Activated CD8-positive, alpha-beta memory T cell treated with anti-CD3 and anti-CD28 coated beads for 36 hours (primary cell): Measurements from ENCODE around the gene MCRIP2. TPM values are rescaled to one million over a fixed set of nuclear protein-coding genes. Genes with fewer than 3 reads are reported as not detected.

Experiments used
- CTCF ChIA-PET: fragments of 350-600 bp; sonication (Branson Sonifier 250); formaldehyde crosslinking; loops from one replicate; lab custom pipeline; 2021; ENCODE audit warnings: antibody characterized with exemption; lab: Charles Lee
- POLR2A ChIA-PET: fragments of 350-600 bp; sonication (Branson Sonifier 250); formaldehyde crosslinking; loops from one replicate; lab custom pipeline; 2021; ENCODE audit warnings: antibody characterized with exemption; lab: Charles Lee
- total RNA-seq, 2 experiments: library from RNA; stranded (reverse); gene quantifications; one replicate each; pipeline ENCODE4 v1.2.3, GENCODE V29; 2021

The MCRIP2 gene
- total RNA-seq, 2 experiments from 2014 or later = 63.5 to 73.0 TPM

DNA sequence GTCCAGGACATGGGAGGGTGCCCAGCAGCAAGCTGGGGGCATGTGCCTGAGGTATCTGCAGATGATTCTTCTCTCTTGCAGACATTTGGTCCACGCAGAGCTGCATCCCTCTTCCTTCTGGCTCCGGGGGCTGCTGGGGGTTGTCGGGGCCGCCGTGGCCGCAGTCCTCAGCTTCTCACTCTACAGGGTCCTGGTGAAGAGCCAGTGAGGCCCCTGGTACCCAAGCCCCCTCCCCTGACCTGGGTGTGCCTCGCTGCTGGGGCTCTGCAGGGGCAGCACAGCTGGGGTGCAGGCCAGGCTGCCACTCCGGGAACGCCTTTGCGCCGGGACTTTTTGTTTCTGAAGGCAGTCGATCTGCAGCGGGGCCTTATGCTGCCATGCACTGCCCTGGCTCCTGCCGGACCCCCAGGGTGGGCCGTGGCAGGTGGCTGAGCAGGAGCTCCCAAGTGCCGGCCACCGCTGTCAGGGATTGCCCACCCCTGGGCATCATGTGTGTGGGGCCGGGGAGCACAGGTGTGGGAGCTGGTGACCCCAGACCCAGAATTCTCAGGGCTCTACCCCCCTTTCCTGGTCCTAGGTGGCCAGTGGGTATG is 31.9 kb downstream of the MCRIP2 start:
- CTCF ChIA-PET = interaction anchor here (1.1 kb wide), 1 partner anchor 11 kb away, joined by 3 read pairs; no protein-coding TSS in a partner anchor
- POLR2A ChIA-PET = no interaction called here

DNA sequence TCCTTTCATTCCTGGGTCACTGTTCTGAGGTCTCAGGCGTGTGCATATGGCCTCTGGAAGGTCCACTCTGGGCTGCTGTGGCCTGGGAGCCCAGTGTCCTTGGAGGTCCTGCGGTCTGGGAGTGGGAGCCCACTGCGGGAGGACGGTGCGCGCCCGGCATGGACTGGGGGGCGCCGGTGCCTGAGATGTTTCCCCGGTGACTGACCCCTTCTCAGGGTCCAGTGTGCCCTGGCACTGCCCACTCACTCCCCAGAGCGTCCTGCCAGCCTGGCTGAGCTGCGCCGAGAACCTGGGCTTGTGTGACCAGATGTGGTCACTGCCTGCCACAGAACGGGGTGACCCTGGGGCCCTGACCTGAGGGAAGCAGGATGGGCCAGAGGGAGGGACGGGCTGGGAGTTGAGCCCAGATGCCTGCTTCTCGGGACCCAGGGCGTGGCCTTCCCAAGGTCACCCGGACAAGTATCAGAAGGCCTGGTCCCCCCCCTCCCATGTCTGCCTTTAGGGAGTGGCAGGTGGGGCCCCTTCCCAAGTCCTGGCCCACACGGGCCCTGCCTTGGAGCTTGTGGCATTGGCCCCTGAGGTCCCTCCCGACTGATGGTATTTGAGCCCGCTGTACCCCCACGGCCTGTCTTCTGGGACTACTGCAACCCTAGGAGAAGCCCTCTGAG is 32.7 kb downstream of the MCRIP2 start:
- ChIA-PET CTCF (interaction anchor here (1.1 kb wide), 1 partner anchor 12 kb away, joined by 3 read pairs; no protein-coding TSS in a partner anchor), POLR2A (no interaction called here)

DNA sequence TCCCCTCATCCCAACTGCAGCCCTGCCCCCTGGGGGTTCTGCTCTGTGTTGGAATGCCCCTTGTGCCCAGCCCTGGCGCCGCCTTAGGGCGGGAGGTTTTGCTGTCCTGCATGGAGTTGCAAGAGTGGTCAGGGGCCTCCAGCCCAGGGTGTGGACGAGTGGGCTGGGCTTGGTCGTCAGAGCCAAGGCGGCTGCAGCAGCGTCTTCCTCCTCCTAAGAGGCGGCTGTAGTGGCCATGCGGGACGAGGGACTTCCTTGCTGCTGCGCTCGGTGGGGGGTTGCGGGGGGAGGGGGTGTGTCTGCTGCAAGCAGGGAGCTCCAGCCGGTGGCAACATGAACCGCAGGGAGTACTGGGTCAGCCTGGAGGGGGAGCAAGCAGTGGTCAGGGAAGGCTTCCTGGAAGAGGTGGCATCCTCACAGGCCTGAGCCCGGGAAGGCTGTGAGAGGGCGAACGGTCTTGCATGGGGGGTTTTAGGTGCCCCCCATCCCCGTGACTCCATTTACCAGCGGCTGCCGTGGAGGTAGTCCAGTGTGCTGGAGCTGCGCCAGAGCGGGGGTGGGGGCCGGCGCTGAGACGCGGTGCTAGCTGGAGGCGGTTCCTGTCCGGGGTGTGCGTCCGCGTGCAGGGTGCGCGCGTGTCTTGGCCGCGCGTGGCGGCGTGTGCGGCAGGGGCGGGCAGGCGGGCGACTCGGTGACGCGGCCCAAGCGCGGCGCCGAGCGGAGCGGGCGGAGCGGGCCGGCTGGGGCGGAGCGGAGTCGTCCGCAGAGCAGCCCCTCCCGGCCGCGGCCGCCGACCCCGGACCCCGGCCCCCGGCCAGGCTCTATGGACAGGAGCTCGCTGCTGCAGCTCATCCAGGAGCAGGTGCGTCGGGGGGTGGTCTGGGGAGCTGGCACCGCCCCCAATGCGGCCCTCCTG is 33.6 kb downstream of the MCRIP2 start, which contains the start of gene RHBDL1:
Gene RHBDL1 (plus strand): TSS at position 704 of the 916 bp plus-strand sequence. CDS start 120 bp downstream, at position 824.
- POLR2A ChIA-PET = interaction anchor here (1.1 to 2.1 kb wide), 3 partner anchors 7 to 39 kb away, joined by 3 to 5 read pairs (median 4); partner anchors contain the start of genes METTL26, RHOT2 and WDR90
- CTCF ChIA-PET = interaction anchor here (0.8 to 6.1 kb wide), 3 partner anchors 7 to 46 kb away, joined by 3 to 25 read pairs (median 3); partner anchors contain the start of genes ANTKMT and RHOT2

DNA sequence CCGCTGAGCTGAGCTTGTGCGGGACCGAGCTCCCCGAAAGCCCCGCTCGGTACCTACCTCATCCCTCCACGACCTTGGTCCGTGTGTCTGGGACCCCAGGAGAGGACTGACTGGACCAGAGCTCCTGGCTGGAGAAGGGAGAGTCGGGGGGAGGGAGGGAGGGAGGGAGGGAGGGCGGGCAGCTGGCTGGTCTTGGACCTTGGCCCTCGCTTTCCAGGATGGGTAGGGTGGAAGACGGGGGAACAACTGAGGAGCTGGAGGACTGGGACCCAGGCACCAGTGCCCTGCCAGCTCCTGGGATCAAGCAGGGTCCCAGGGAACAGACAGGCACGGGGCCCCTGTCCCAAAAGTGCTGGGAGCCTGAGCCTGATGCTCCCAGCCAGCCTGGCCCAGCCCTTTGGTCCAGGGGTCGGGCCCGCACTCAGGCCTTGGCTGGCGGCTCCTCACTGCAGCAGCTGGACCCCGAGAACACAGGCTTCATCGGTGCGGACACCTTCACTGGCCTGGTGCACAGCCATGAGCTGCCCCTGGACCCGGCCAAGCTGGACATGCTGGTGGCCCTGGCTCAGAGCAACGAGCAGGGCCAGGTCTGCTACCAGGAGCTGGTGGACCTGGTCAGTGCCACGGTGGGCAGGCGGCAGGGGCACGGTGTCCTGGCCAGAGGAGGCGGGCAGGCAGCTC is 34.4 kb downstream of the MCRIP2 start:
- ChIA-PET POLR2A (interaction anchor here (0.6 to 2.1 kb wide), 4 partner anchors 8 to 300 kb away, joined by 3 to 5 read pairs (median 4); partner anchors contain the start of genes METTL26, RHOT2 and WDR90), CTCF (interaction anchor here (0.5 to 6.1 kb wide), 4 partner anchors 8 to 131 kb away, joined by 3 to 25 read pairs (median 4); partner anchors contain the start of genes ANTKMT and RHOT2)

DNA sequence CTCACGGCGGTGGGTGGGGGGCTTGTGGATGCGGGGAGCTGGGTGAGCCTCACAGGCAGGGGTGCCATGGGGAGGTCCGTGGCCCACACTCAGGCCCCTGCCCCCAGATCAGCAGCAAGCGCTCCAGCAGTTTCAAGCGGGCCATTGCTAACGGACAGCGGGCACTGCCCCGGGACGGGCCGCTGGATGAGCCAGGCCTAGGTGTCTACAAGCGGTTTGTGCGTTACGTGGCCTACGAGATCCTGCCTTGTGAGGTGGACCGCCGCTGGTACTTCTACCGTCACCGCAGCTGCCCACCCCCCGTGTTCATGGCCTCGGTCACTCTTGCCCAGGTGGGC is 34.9 kb downstream of the MCRIP2 start:
- CTCF ChIA-PET = interaction anchor here (0.5 to 6.1 kb wide), 2 partner anchors 9 to 131 kb away, joined by 4 to 25 read pairs; partner anchors contain the start of gene RHOT2
- POLR2A ChIA-PET = interaction anchor here (0.6 to 2.1 kb wide), 2 partner anchors 8 to 301 kb away, joined by 3 to 5 read pairs; partner anchors contain the start of gene RHOT2

DNA sequence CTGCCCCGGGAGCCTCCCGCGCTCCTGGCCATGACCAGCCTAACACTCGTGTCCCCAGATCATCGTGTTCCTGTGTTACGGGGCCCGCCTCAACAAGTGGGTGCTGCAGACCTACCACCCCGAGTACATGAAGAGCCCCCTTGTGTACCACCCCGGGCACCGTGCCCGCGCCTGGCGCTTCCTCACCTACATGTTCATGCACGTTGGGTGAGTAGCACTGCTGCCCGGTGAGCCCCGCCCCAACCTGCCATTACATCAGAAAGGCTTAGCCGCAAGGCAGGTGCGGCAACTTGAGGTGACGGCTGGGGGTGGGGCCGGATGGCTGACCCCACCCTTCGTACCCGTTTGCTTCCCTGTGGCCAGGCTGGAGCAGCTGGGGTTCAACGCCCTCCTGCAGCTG is 35.3 kb downstream of the MCRIP2 start:
- POLR2A ChIA-PET = interaction anchor here (0.6 to 2.1 kb wide), 2 partner anchors 9 to 301 kb away, joined by 3 to 5 read pairs; partner anchors contain the start of gene RHOT2
- CTCF ChIA-PET = interaction anchor here (0.5 to 6.1 kb wide), 2 partner anchors 9 to 130 kb away, joined by 4 to 25 read pairs; partner anchors contain the start of gene RHOT2

DNA sequence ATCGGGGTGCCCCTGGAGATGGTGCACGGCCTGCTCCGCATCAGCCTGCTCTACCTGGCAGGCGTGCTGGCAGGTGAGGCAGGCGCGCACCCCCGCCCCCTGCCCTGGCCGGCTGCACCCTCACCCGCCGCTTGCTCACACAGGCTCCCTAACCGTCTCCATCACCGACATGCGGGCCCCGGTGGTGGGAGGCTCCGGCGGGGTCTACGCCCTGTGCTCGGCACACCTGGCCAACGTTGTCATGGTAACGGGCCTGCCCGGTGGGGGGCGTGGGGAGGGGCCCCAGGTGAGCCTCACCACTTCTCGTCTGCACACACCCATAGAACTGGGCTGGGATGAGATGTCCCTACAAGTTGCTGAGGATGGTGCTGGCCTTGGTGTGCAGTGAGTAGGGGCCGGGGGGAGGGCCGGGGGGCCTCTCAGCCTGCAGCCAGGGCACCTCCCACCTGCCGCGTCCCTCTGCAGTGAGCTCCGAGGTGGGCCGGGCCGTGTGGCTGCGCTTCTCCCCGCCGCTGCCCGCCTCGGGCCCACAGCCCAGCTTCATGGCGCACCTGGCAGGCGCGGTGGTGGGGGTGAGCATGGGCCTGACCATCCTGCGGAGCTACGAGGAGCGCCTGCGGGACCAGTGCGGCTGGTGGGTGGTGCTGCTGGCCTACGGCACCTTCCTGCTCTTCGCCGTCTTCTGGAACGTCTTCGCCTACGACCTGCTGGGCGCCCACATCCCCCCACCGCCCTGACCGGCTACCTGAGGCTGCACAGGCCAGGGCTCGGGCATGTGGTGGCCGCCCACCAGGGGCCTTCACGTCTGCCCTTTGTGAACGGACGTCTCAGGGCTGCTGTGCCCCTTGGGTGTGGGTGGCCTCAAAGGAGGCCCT is 35.9 kb downstream of the MCRIP2 start:
- CTCF ChIA-PET = interaction anchor here (6.1 kb wide), 1 partner anchor 10 kb away, joined by 25 read pairs; the partner anchor contains the start of gene RHOT2
- POLR2A ChIA-PET = interaction anchor here (2.1 kb wide), 1 partner anchor 9 kb away, joined by 5 read pairs; the partner anchor contains the start of gene RHOT2

DNA sequence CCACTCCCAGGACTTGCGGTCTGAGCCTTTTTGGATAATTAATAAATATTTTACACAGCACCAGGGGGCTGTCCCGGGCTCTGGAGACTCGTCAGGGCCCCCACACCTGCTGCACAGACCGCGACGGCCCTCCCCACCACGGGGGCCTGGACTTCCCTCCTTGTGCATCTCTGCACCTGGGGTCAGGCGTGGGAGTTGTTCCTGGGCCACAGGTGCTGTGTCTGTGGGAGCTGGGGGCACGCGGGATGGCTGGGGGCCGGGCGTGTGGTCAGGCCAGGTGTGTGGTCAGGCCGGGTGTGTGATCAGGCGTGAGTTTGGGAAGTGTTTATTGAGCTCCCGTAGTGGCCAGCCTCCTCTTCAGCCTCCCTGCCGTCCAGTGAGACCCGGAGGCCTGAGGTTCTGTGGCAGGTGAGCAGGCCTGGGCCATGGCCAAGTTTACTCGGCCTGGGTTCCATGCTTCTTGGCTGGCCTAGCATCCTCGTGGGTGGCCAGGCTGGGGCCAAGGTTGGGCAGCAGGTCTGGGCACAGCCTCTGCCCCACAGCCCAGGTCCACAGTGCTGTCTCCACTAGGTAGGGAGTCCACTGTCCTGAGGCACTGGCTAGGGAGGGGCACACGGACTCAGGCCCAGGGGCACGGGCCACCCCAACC is 36.7 kb downstream of the MCRIP2 start:
- ChIA-PET POLR2A (interaction anchor here (1.0 to 1.2 kb wide), 2 partner anchors 42 to 43 kb away, joined by 3 read pairs; partner anchors contain the start of genes ANTKMT and METTL26), CTCF (interaction anchor here (6.1 kb wide), 1 partner anchor 10 kb away, joined by 25 read pairs; the partner anchor contains the start of gene RHOT2)

DNA sequence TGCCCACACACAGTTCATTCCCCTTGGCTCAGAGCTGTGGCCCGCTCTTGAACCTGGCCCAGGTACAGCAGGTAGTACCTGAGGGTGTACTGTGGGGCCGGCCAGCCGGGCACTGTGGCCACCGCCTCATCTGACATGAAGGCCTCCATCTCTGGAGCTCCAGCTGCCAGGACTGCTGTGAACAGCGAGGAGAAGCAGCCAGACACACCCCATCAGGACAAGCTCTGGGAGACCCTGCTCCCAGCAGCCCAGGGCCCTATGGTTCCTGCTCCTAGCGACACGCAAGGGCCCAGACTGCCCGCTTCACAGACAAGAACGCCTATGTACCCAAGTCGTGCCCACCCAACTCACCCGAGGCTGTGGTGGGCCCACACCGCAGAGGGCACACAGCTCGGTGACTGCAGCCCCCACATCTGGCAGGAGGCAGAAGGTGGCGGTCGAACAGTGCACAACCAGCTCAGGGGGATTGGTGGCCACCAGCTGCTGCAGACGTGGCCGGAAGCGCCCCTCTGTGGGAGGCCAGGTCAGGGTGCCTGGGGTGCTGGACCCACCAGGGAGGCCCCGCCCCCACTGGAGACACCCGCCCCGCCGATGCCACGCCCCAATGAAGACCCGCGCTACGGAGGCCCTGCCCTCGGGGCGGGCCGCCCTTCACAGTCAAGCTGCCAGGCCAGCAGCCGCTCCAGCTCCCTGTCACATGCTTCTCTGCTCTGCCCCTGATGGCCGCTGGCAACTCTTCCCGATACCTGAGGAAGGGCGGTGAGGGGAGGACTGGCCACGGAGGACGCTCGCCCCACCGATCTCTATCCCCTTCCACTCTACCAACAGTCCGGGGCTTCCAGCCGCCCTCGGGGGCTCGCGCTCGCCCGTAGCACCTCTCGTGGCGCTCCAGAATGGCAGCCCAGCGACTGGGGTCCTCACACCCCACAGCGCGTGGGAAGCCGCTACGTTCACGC is 37.5 kb downstream of the MCRIP2 start:
- ChIA-PET POLR2A (interaction anchor here (0.7 to 1.2 kb wide), 4 partner anchors 10 to 43 kb away, joined by 3 to 5 read pairs (median 3); partner anchors contain the start of genes ANTKMT and METTL26), CTCF (interaction anchor here (0.7 to 6.1 kb wide), 2 partner anchors 11 to 34 kb away, joined by 3 to 25 read pairs; partner anchors contain the start of gene RHOT2)

DNA sequence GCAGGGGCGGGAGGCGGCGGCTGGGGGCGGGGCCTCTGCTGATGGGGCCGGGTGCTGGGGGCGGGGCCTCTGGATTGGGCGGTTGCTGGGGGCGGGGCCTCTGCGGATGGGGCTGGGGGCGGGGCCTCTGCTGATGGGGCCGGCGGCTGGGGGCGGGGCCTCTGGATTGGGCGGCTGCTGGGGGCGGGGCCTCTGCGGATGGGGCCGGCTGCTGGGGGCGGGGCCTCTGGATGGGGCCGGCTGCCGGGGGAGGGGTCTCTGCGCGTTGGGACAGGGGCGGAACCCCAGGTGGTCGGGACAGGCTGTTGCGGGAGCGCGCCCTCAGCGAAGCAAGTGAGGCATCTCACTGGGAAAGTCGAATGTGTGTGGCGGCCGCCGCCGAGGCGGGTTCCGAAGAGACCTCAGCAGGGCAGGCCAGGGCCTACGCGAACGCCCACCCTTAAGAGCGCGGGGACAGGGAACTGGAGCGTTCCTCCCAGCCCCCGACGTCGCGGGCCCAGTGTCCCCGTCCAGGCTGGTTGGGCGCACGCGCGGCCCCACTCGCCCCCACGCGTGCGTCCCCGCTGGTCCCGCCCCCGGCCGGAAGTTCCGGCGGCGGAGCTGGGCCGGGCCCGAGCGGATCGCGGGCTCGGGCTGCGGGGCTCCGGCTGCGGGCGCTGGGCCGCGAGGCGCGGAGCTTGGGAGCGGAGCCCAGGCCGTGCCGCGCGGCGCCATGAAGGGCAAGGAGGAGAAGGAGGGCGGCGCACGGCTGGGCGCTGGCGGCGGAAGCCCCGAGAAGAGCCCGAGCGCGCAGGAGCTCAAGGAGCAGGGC is 38.4 kb downstream of the MCRIP2 start, which contains the start of gene STUB1:
Gene STUB1 (plus strand): TSS at position 597 of the 811 bp plus-strand sequence. CDS start 116 bp downstream, at position 713.
- CTCF ChIA-PET = interaction anchor here (1.4 to 6.1 kb wide), 4 partner anchors 12 to 105 kb away, joined by 4 to 25 read pairs (median 4); partner anchors contain the start of genes METTL26 and RHOT2

DNA sequence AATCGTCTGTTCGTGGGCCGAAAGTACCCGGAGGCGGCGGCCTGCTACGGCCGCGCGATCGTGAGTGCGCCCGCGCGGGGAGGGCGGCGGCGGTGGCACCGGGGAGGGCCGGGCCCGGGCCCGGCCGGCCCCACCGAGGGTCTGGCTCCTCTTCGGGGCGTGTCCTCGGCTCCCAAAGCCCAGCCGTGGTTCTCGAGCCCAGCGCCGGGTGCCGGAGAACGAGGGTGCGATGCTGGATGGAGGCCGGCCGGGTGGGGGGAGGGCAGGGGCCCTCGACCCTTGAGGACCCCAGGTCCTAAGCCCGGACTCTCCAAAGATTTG is 39.0 kb downstream of the MCRIP2 start:
- POLR2A ChIA-PET = interaction anchor here (1.0 to 1.3 kb wide), 2 partner anchors 9 to 44 kb away, joined by 4 read pairs; partner anchors contain the start of gene METTL26
- CTCF ChIA-PET = interaction anchor here (1.2 to 6.1 kb wide), 5 partner anchors 9 to 105 kb away, joined by 4 to 25 read pairs (median 5); partner anchors contain the start of genes METTL26, RHOT2 and WDR24

More for the DNA sequence above, 38.4 kb downstream of the MCRIP2 start, which contains the start of gene STUB1:
- POLR2A ChIA-PET = interaction anchor here (1.0 to 1.3 kb wide), 4 partner anchors 10 to 44 kb away, joined by 3 to 4 read pairs (median 4); partner anchors contain the start of genes ANTKMT and METTL26

DNA sequence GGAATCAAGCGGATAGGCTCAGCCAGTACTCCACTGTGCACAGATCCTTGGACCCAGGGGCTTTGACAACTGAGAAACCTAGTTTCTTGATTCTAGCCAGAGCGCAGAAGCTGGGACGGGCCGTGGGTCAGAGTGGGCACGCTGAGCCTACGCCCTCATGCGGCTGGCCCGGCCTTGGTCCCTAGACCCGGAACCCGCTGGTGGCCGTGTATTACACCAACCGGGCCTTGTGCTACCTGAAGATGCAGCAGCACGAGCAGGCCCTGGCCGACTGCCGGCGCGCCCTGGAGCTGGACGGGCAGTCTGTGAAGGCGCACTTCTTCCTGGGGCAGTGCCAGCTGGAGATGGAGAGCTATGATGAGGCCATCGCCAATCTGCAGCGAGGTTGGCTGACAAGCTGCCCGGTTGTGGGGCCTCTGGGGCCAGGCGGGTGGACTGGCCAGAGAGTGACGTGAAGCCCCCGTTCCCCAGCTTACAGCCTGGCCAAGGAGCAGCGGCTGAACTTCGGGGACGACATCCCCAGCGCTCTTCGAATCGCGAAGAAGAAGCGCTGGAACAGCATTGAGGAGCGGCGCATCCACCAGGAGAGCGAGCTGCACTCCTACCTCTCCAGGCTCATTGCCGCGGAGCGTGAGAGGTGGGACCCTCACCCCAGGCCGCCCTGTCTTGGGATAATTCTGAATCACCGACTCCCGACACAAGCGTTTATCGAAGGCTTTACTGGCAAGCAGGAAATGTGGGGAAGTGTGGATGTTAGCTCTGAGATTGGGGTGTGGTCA is 39.5 kb downstream of the MCRIP2 start:
- ChIA-PET POLR2A (interaction anchor here (0.6 to 1.3 kb wide), 2 partner anchors 8 to 122 kb away, joined by 3 to 4 read pairs; no protein-coding TSS in a partner anchor), CTCF (interaction anchor here (1.2 to 6.1 kb wide), 5 partner anchors 9 to 104 kb away, joined by 4 to 25 read pairs (median 5); partner anchors contain the start of genes METTL26, RHOT2 and WDR24)
